Activated CD4-positive, alpha-beta T cell treated with anti-CD3 and anti-CD28 coated beads for 48 hours (primary cell): Measurements from ENCODE around the gene EIF4G2.
"Not testable (repeated sequence)": the region's sequence is repeated elsewhere in the genome, so short reads cannot be mapped to it uniquely, and the experiment has no call there.

Source experiments
- DNase-seq: peaks from one replicate; pipeline ENCODE4 v3.0.0-alpha.2; 2020

The EIF4G2 gene

DNA sequence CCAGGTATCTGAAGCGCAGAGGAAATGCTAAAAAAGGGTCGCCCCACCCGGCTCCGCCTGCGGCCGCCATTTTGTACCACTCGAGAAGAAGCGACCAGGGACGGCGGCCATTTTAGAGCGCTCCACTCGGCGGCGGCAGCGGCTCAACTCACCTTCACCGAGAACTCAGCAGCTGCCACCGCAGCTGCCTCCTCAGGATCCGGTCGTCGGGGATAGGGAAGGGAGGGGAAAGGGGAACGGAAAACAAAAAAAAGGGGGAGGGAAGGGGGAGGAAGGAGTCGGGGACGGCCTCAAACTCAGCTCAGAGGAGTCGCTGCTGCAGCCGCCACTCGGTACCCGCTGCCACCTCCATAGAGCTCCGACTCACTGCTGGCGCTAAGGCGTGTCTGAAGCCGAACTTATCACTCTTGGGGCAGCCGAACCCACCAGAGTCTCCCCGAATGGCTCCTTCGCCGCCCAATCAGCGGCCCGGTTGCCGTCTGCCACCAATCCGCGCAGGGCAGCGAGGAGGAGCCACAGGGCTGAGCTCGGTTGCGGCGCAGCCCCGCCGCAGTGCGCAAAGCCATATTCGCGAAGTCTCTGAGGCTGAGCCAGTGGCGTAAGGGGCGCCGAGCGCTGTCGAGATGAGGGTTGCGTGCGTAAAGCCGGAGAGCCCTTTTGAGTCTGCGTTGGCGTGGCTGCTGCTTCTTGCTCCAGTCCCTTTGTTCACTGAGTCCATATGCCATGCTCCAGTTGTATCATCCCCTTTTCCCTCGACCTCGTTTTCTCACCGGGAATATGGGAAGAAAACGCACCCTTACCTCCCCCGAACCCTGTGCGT is at the start of gene EIF4G2:
Gene EIF4G2, minus strand, starts transcription at position 374 of the 820 bp plus-strand sequence.
- peak; percentile 98 for DNase-seq

DNA sequence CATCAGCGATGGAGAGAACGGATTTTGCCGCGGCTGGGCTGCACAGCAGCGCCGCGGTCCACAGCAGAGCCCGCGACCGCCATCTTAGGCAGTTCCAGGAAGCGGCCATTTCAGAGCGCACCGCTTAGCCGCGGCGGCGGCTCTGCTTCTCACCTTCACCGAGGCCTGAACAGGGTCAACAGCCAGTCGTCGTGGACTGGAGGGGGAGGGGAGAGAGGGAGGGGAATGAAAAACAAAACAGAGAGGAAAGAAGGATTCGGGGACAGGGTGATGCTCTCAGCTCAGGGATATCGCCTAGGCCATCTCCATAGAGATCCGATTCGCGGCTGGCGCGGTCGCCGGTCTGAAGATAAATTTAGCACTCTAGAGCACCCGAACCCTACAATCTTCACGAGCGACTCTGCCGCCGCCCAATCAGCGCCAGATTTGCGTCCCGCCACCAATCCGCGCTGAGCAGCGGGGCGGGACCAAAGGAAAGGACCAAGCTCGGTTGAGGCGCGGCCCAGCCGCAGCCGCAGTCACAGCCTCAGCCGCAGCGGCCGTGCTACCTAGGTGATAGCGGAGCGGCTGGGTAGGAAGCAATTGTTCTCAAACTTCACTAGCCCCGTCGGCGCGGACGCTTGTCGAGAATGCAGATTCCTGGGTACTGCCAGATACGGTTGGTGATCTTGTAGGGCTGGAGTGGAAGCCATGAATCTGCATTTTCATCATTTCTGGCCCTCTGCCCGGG is 49.1 kb upstream of the EIF4G2 start, which contains the start of gene ZBED5:
Gene ZBED5, minus strand, starts transcription at position 345 of the 730 bp plus-strand sequence. CDS start 3,108 bp downstream, outside the sequence.
- DNase-seq: peak; percentile 97

DNA sequence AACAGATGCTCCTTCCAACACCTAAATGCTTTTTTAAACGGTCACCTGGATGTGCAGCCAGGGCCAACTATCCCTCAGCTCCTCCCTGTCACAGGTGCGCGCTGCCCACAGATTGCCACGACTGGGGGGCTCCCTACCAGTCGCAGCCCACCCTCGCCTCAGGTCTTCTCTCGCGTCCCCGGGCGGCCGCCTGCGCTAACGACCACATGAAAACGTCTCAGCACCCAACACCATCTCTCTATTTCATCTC is 48.7 kb upstream of the EIF4G2 start:
- DNase-seq: no peak

DNA sequence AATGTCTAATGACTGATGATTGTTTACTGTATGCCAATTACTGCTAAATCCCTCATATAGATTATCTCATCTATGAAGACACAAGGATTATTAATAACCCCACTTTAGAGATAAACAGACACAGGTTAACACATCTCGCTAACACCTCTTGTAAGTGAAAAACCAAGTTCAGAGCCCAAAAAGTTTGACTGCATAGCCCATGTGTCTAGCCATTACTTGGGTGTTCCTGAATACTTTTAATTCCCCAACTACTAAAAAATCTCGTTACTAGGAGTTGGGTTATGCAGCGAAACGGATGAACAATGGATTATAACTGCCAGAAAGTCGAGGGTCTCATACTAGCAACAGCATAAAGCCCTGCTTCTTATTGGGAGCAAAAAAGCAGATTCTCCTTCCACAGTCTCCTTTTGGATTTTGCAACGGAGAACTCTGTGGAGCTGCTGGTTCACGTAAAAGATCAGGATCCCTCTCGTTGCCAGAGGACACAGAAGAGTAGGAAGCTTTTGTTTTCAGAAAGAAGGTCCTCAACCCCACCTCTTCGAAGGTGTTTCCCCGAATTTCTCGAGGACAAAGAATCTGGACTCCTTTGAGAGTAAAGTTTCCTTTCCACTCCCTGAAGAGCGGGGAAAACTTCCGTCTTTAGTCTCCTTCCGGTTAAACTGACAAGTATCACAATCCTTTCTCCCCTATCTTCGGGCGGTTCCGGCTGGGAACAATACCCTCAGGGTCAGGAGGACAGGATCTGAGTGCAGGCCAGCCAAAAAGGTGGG is 48.1 kb upstream of the EIF4G2 start:
- no peak for DNase-seq

DNA sequence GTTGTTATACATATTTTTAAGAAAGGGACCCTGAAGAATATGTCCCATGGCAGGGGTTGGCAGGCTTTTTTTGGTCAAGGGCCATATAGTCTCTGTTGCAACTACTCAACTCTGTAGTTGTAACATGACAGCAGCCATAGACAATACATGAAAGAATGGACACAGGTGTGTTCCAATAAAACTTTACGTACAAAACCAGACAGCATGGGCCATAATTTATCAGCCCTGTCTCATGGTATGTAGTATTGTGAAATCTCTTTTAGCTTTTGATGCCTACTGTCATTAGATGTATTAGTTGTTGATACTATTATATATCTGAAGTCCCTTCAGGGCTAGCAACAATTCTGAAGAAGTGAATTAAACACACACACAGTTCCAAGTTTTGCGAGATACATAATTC is 46.6 kb upstream of the EIF4G2 start:
- no peak for DNase-seq

DNA sequence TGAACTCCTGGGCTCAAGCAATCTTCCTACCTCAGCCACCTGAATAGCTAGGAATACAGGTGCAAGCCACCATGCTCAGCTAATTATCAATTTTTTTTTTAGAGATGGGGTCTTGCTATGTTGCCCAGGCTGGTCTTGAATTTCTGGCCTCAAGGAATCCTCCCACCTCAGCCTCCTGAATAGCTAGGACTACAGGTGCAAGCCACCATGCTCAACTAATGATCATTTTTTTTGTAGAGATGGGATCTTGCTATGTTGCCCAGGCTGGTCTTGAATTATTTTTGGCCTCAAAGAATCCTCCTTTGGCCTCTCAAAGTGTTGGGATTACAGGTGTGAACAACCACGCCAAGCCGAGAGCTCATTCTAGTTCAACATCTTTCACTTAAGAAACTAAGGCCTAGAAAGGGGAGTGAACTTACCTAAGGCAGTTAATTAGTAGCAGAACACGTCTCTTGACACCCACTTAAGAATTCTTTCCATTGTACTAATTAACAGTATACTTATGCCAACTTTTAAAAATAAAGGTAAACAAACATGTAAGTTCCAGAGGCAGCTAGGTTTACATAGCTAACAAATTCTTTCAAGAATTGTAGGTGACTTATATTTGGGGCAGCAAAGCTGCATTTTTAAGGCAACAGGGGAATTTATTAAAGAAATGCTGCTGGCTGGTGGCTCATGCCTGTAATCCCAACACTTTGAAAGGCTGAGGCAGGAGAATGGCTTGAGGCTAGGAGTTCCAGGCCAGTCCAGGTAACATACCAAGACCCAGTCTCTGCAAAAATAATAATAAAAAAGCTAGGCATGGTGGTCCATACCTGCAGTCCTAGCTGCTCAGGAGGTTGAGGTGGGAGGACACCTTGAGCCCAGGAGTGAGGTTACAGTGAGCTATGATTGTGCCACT is 39.5 kb upstream of the EIF4G2 start:
- no peak for DNase-seq

DNA sequence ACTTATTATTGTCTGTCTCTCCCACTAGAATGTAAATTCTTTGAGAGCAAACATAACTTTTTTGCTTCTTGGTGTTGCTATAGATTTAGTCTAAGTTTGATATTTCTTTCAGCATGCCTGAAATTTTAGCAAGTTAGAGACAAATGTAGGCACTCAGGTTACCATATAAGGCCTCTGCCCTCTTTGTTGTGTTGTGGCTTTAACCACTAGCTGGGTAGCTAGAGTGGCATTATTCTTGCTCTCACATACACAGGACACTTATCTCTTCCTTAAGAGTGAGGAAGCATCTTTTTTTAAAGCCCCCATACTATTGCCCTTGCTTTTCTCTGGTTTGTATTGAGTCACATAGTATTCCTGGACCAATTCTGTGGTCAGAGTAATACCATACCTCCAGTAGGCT is 37.9 kb upstream of the EIF4G2 start:
- DNase-seq: no peak

DNA sequence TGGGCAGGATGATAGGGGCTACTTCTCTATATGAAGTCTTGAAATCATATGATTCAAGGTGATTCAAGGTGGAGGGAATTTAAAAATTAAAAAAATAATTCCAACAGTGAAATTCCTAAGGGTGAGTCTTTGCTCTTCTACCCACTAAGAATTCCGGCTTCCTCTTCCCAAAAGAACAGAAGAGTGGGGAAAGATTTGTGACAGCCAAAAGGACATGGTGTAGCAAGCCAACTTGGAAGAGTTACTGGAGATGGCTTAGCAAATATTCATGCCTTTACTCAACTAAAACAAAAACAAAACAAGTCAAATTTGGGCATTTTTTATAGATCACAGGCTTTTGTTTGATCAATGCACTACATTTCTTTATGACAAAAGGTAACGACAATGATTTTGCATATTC is 36.9 kb upstream of the EIF4G2 start:
- DNase-seq: no peak

DNA sequence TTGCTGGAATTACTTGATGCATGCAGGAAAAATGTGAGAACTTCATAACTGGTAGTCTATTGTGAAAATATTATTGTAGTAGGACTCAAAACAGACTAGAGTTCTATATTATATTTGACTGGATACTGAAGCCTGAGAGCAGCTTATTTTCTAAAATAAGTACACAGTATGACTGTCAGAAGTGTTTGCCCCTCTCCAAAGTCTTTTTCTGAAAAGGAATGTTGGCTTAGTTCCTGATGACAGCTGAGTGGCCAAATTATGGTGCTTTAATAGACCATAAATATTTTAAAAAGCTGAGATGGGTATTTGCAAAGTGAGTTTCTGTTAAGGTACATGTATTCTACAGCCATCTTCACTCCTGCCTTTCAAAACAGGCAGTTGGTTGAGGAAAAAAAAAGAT is 36.1 kb upstream of the EIF4G2 start:
- DNase-seq: no peak

DNA sequence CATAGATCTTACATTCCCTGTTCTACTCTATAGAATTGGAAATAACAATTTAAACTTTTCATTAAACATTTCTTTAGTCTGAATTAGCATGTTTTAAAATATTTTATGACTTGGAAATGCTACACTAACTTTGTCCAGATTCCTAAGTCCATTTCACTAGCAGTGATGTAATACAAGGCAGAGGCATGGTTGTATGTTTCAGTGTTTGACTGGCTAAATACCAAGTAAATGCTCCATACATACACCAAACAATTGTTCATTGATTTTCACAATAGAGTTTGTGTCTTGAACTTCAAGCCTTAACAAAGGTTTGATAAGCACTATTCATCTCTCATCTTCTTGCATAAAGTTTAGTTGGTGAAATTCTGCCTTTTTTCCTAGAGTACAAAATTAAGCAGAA is 35.6 kb upstream of the EIF4G2 start:
- DNase-seq: no peak

DNA sequence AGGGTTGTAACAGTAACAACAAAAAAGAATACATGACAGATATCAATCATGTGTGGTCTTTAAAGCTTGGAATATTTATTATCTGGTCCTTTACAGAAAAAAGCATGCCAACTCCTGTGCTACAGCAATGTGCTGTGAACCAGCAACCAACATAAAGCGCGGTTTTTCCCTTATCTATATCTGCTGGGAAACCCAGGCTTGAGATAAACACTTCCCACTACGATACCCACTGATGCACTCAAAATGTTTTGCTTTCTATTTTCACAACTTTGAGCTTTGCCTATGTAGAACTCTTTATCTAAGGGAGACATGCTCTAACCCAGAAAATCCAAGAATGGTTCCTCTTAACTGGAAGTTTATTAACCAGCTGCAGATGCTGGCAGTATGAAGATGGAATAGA is 30.2 kb upstream of the EIF4G2 start:
- DNase-seq: no peak

DNA sequence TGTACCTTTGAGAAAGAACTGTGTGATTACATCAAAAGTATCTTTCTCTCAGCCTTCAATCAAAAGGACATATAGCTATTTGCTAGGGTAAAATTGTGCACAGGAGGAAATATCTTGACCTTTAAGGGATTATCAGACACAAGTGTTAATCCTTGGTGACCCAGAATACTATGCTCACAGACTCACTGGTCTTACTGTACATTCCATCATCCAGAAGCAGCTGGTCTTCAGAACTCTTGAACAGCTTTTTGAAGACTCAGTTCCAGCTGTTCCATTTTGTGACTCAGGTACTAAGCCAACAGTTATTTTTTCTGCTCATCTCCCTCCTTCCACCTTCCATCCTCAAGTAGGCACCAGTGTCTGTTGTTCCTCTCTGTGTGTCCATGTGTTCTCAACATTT is 29.4 kb upstream of the EIF4G2 start:
- no peak for DNase-seq

DNA sequence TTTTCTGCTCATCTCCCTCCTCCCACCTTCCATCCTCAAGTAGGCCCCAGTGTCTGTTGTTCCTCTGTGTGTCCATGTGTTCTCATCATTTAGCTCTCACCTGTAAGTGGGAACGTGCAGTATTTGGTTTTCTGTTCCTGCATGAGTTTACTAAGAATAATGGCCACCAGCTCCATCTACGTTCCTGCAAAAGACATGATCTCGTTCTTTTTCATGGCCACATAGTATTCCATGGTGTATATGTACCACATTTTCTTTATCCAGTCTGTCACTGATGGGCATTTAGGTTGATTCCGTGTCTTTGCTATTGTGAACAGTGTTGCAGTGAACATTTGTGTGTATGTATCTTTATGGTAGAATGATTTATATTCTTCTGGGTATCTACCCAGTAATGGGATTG is 28.2 kb upstream of the EIF4G2 start:
- not testable (repeated sequence) for DNase-seq

DNA sequence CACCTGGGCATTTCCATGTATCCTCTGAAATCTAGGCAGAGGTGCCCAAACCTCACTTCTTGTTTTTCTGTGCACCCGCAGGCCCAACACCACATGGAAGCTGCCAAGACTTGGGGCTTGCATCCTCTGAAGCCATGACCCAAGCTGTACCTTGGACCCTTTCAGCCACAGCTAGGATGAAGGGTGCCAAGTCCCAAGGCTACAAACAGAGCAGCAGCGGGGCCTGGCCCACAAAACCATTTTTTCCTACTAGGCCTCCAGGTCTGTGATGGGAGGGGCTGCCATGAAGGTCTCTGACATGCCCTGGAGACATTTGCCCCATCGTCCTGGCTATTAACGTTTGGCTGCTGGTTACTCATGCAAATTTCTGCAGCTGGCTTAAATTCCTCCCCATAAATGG is 20.4 kb upstream of the EIF4G2 start:
- no peak for DNase-seq

DNA sequence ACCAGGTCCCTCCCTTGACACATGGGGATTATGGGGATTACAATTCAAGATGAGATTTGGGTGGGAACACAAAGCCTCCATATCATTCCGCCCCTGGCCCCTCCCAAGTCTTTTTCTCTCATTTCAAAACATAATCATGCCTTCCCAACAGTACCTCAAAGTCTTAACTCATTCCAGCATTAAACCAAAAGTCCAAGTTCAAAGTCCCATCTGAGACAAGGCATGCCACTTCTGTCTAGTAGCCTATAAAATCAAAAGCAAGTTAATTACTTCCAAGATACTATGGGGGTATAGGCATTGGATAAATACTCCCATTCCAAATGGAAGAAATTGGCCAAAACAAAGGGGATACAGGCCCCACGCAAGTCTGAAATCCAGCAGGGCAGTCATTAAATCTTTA is 19.7 kb upstream of the EIF4G2 start:
- no peak for DNase-seq

DNA sequence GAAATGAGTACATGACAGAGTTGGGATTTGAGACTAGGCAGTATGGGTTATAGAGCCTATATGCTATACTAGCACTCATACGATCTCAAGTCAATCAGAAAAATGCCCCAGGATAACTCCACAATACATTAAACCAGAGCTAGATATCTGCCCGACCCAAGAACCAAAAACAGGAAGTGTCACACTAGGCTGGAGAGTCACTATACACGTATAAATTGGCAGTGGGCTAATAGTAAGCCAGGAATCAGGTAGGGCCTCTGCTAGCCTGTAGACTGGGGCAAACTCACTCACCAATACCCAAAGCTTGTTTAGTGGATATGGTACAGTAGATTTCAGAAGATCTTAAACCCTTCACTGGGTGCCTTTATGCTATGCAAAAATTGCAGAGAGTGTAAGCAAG is 16.2 kb upstream of the EIF4G2 start:
- no peak for DNase-seq

DNA sequence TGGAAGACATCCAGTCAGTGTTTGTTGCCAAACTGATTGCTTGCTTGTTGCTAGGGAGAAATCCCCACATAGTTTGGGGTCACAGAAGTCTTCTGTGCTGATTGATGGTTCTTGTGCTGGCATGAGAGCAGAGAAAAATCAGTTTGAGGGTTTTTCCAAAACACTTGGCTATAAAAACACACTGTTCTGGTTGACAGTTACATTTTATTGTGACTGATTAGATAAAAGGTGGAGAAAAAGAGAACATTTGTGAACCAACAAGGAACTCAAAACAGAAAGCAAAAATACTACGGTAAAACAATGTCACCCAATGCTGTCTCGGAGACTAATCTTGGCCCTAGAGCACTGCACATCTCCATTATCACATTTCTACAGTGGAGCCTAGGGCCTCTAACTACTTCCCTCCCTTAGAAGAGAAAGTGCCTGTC is 14.4 kb upstream of the EIF4G2 start:
- no peak for DNase-seq

DNA sequence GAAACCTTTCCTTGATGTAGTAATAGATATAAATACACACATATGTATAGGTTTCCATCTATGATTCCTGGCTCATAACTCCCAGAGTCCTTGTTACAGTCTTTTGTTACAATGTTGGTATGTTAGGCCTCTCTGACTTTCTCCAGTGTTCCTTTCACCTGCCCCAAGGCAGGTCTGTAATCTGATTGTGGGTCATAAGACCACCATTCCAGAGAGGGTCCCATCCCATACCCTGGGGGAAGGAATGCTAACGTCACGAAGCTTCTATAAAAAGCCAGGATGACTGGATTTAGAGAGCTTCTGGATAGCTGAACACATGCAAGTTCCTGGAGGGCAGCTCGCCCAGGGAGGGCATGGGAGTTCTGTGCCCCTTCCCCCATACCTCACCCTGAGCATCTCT is 13.8 kb upstream of the EIF4G2 start:
- not testable (repeated sequence) for DNase-seq

DNA sequence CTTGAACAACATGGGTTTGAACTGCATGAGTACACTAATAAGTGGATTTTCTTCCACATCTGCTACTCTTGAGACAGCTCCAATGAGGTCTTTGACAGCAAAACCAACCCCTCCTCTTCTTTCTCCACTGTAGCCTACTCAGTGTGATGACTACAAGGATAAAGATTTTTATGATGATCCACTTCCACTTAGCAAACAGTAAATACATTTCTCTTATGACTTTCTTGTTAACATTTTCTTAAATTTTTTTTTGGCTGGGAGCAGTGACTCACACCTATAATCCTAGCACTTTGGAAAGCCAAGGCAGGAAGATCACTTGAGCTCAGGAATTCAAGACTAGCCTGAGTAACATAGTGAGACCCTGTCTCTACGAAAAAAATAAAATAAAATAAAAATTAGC is 9.9 kb upstream of the EIF4G2 start:
- DNase-seq: no peak

DNA sequence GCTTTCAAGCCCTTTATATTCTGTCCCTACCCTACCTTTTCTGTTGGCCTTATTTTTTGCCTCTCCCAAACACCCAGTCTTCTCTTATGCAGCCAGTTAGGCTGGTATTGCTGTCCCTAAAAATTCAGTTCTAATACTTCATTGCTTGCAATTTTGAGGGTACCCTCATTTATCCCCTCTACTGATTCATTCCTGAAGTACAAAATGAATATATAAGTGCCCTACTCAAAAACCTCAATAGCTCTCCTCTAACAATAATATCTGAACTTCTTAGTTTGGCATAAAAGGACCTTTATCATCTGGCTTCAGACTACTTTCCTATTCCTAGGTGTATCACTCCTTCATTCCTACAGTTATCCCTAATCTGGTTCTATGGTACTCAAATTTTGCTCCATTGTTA is 5.2 kb upstream of the EIF4G2 start:
- no peak for DNase-seq

DNA sequence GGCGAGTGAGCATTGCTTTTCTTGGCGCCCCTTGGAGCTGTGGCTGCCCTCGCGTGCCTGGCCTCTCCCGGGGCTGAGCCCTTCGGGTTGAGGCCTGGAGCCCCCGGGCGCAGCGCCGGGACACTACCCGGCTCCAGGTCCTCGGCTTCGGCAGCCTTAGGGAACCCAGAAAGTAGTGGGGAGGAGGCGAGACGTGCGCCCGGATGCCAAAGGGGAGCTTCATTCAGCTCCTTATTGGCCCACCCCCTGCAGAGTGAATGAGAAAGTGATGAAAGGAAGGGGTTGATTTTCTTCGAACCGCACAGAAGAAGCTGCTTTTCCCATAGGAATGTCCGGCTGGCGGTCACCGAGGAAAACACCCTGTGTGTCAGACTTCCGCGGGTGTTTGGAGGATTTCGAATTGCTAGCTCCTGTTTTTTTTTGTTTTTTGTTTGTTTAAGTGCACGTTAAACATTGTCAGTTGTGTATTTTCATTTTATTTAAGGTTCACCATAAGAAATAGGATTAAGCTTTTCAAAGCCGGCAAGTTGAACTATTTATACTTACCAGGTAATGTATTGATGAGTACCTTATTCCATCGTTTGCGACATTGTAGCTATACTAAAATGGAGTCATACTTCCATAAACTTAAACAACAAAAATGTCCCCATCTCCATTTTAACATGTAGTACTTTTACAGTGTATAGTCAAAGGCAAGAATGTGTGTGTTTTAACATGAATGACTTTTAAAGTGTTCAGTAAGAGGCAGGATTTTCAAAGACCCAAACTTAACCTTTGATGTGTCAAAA is 841 bp upstream of the EIF4G2 start:
- DNase-seq: no peak

DNA sequence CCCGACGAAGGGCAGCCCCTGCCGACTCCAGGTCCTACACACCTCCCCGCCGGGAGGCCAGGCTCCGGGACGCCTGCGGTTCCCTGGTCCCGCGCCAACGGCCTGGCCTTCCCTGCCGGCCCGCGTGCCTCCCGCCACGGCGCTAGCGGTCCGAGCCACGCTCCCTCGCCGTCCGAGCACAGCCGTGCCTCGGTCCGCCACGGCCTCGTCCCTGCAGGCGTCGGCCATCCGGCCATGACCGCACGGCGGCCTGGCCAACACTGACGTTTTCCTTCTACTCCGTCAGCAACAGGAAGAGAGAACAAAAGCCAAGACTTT is 532 bp downstream of the EIF4G2 start:
- DNase-seq: no peak
